Epithelial cell of esophagus (primary cell): ENCODE results near the gene CIDEB.

Experiments used
- DNase-seq: peaks from one replicate; pipeline ENCODE4 v3.0.0; 2010; ENCODE audit warnings: low read depth
- H3K4me3 ChIP-seq: 2 replicates; pipeline ENCODE4 v1.5.1; 2011; ENCODE audit warnings: mild to moderate bottlenecking, low read length, control low read depth
- CTCF ChIP-seq: IDR thresholded peaks from 2 replicates; pipeline ENCODE4 v1.5.1; 2011; ENCODE audit warnings: low read depth, mild to moderate bottlenecking, low read length, control low read depth, inconsistent platforms; ENCODE audit not compliant: insufficient read depth; ENCODE audit errors: missing control alignments

CIDEB gene

GRCh38 chr14:24307156-24307574, 612 bp downstream of the CIDEB start:
- TF ChIP-seq CTCF: no peak
- H3K4me3 ChIP-seq: no peak overlapping the region
- DNase-seq: no peak

GRCh38 chr14:24304019-24304387, 3.8 kb downstream of the CIDEB start:
- no peak for TF ChIP-seq CTCF
- H3K4me3 ChIP-seq: no peak overlapping the region
- DNase-seq: no peak

- TF ChIP-seq CTCF: no peak
- DNase-seq: no peak
- H3K4me3 ChIP-seq: peak overlapping the region; percentile 79
Observed at GRCh38 chr14:24300326-24300980, 7.3 kb downstream of the CIDEB start.

- peak within 1 kb of the TSS; percentile 79 for H3K4me3 ChIP-seq
- peak; percentile 95 for DNase-seq
- TF ChIP-seq CTCF: no peak
Observed at GRCh38 chr14:24299255-24300191, 8.3 kb downstream of the CIDEB start, which contains the start of the genes DHRS1 and NOP9. TSS of gene DHRS1 (minus strand) at chr14:24299780. CDS start at chr14:24299106, 674 bp downstream. TSS of gene NOP9 (plus strand) at chr14:24299850. CDS start at chr14:24299955, 105 bp downstream.

- peak; percentile 4 for TF ChIP-seq CTCF
Observed at GRCh38 chr14:24298892-24299254, 8.9 kb downstream of the CIDEB start.

GRCh38 chr14:24297190-24297964, 10.4 kb downstream of the CIDEB start:
- DNase-seq: peak; percentile 76
- peak; percentile 81 for TF ChIP-seq CTCF
- H3K4me3 ChIP-seq: no peak overlapping the region

More at GRCh38 chr14:24298892-24299254, 8.9 kb downstream of the CIDEB start:
- DNase-seq: peak; percentile 95
- peak overlapping the region; percentile 79 for H3K4me3 ChIP-seq
